IMR-90 (cell line): ENCODE results near the gene SYT17. TPM values are rescaled to one million over a fixed set of nuclear protein-coding genes. Genes with fewer than 3 reads are reported as not detected.

Experiments
- ATAC-seq: fragments of 200-7000 bp; cut with Tn5 transposase; 2 replicates; pipeline ENCODE4 v1.9.1; 2020; ENCODE audit warnings: low read depth, mild to moderate bottlenecking, moderate library complexity
- BruUV-seq: library from RNA; stranded (reverse); fragments of 400-500 nt; replicated peaks from 2 replicates; lab custom pipeline; 2021; lab: Mats Ljungman, UMichigan
- CTCF ChIA-PET: fragments of 300-600 bp; formaldehyde crosslinking; extraction: SDS; loops from one replicate; lab custom pipeline; 2021; ENCODE audit warnings: antibody characterized with exemption; lab: Yijun Ruan, JAX
- POLR2A ChIA-PET: fragments of 300-600 bp; sonication (Branson Sonifier 250); formaldehyde crosslinking; loops from one replicate; lab custom pipeline; 2022; ENCODE audit warnings: antibody characterized with exemption; ENCODE audit not compliant: unreplicated experiment; lab: Charles Lee
- DNase-seq: peaks from one replicate; pipeline ENCODE4 v3.0.0; 2013
- H2AFZ ChIP-seq: replicated peaks from 2 replicates; pipeline ENCODE3; 2013; ENCODE audit warnings: low read length, mild to moderate bottlenecking; ENCODE audit not compliant: poor library complexity
- H2AK5ac ChIP-seq: 2 replicates; pipeline ENCODE4 v1.6.1; 2013; ENCODE audit warnings: low read depth, low read length, inconsistent platforms
- H2AK9ac ChIP-seq: replicated peaks from 2 replicates; pipeline ENCODE3; 2013; ENCODE audit warnings: mild to moderate bottlenecking, low read depth, low read length, moderate library complexity; ENCODE audit not compliant: poor library complexity
- H2BK120ac ChIP-seq: 2 replicates; pipeline ENCODE4 v1.6.1; 2013; ENCODE audit warnings: low read depth, low read length, inconsistent platforms
- H2BK15ac ChIP-seq: 3 replicates; pipeline ENCODE4 v1.6.1; 2013; ENCODE audit warnings: low read depth, low read length, inconsistent platforms
- H2BK20ac ChIP-seq: 2 replicates; pipeline ENCODE4 v1.6.1; 2013; ENCODE audit warnings: low read depth, mild to moderate bottlenecking, inconsistent platforms, low read length, moderate library complexity
- H2BK5ac ChIP-seq: 2 replicates; pipeline ENCODE4 v1.6.1; 2013; ENCODE audit warnings: mild to moderate bottlenecking, low read depth, low read length, inconsistent platforms; ENCODE audit not compliant: poor library complexity, severe bottlenecking
- H3K14ac ChIP-seq: replicated peaks from 2 replicates; pipeline ENCODE4 v1.6.1; 2013; ENCODE audit warnings: low read depth, low read length, inconsistent platforms
- H3K18ac ChIP-seq: 2 replicates; pipeline ENCODE4 v1.6.1; 2013; ENCODE audit warnings: low read depth, low read length, control low read depth
- H3K23ac ChIP-seq: 2 replicates; pipeline ENCODE4 v1.6.1; 2013; ENCODE audit warnings: low read depth, low read length, inconsistent platforms
- H3K27ac ChIP-seq: 2 replicates; pipeline ENCODE4 v1.5.1; 2013; ENCODE audit warnings: mild to moderate bottlenecking, control low read depth, low read length; ENCODE audit not compliant: insufficient read depth
- H3K27me3 ChIP-seq: 2 replicates; pipeline ENCODE4 v1.6.1; 2013; ENCODE audit warnings: low read length; ENCODE audit not compliant: control insufficient read depth, insufficient read depth
- H3K36me3 ChIP-seq: 2 replicates; pipeline ENCODE4 v1.6.1; 2013; ENCODE audit warnings: low read length, mixed read lengths; ENCODE audit not compliant: control insufficient read depth, insufficient read depth
- H3K4ac ChIP-seq: 2 replicates; pipeline ENCODE4 v1.6.1; 2013; ENCODE audit warnings: low read depth, low read length, inconsistent platforms
- H3K4me1 ChIP-seq: 2 replicates; pipeline ENCODE4 v1.6.1; 2013; ENCODE audit warnings: low read length, mixed read lengths; ENCODE audit not compliant: control insufficient read depth, insufficient read depth
- H3K4me2 ChIP-seq: 2 replicates; pipeline ENCODE4 v1.6.1; 2013; ENCODE audit warnings: low read depth, mild to moderate bottlenecking, control low read depth, low read length, moderate library complexity
- H3K4me3 ChIP-seq: 2 replicates; pipeline ENCODE4 v1.5.1; 2013; ENCODE audit warnings: low read depth, mild to moderate bottlenecking, control low read depth, low read length, moderate library complexity; ENCODE audit not compliant: insufficient read depth
- H3K56ac ChIP-seq: 2 replicates; pipeline ENCODE4 v1.6.1; 2013; ENCODE audit warnings: low read length, inconsistent platforms; ENCODE audit not compliant: insufficient read depth; ENCODE audit errors: extremely low read depth
- H3K79me1 ChIP-seq, 2 experiments: 2 replicates each; pipeline ENCODE4 v1.6.1; 2013; ENCODE audit warnings: low read length in 2 of 2, inconsistent platforms in 1 of 2, low read depth in 1 of 2
- H3K9ac ChIP-seq: 2 replicates; pipeline ENCODE4 v1.6.1; 2013; ENCODE audit warnings: low read depth, low read length, control low read depth
- H3K9me1 ChIP-seq: 2 replicates; pipeline ENCODE4 v1.6.1; 2013; ENCODE audit warnings: low read length, inconsistent platforms; ENCODE audit not compliant: insufficient read depth
- H3K9me3 ChIP-seq: 2 replicates; pipeline ENCODE4 v1.6.1; 2013; ENCODE audit warnings: low read length; ENCODE audit not compliant: control insufficient read depth, insufficient read depth
- H4K20me1 ChIP-seq: 2 replicates; pipeline ENCODE4 v1.6.1; 2013; ENCODE audit warnings: low read length, inconsistent platforms; ENCODE audit not compliant: insufficient read depth
- H4K5ac ChIP-seq: 2 replicates; pipeline ENCODE4 v1.6.1; 2013; ENCODE audit warnings: mild to moderate bottlenecking, low read depth, low read length, control low read depth
- H4K8ac ChIP-seq, 2 experiments: 2 replicates each; pipeline ENCODE4 v1.6.1; 2013; ENCODE audit warnings: low read depth in 2 of 2, low read length in 2 of 2, control low read depth in 1 of 2, inconsistent platforms in 1 of 2
- H4K91ac ChIP-seq: 2 replicates; pipeline ENCODE4 v1.6.1; 2013; ENCODE audit warnings: low read depth, low read length, inconsistent platforms; ENCODE audit not compliant: insufficient read depth
- BHLHE40 ChIP-seq: fragments of 150-350 bp; IDR thresholded peaks from 2 replicates; pipeline ENCODE4 v1.6.1; 2016; ENCODE audit warnings: mild to moderate bottlenecking, low read depth, low read length
- CEBPB ChIP-seq: IDR thresholded peaks from 2 replicates; pipeline ENCODE4 v1.6.1; 2012; ENCODE audit warnings: low read depth, low read length, improper control_type of control experiment
- CHD1 ChIP-seq: IDR thresholded peaks from 2 replicates; pipeline ENCODE4 v1.6.1; 2012; ENCODE audit warnings: low read depth, low read length, improper control_type of control experiment
- MAFK ChIP-seq: IDR thresholded peaks from 2 replicates; pipeline ENCODE4 v1.6.1; 2012; ENCODE audit warnings: low read depth, low read length, improper control_type of control experiment
- MAZ ChIP-seq: IDR thresholded peaks from 2 replicates; pipeline ENCODE4 v1.6.1; 2012; ENCODE audit warnings: low read depth, mild to moderate bottlenecking, low read length, improper control_type of control experiment, moderate library complexity, borderline replicate concordance
- MXI1 ChIP-seq: IDR thresholded peaks from 2 replicates; pipeline ENCODE4 v1.6.1; 2012; ENCODE audit warnings: low read depth, mild to moderate bottlenecking, low read length, moderate library complexity, borderline replicate concordance
- NFE2L2 ChIP-seq: fragments of 150-350 bp; IDR thresholded peaks from 2 replicates; pipeline ENCODE4 v1.6.1; 2016; ENCODE audit warnings: low read depth, mild to moderate bottlenecking, low read length
- POLR2A ChIP-seq: IDR thresholded peaks from 2 replicates; pipeline ENCODE4 v1.6.1; 2012; ENCODE audit warnings: mild to moderate bottlenecking, low read depth, low read length
- RAD21 ChIP-seq: IDR thresholded peaks from 2 replicates; pipeline ENCODE4 v1.6.1; 2012; ENCODE audit warnings: low read length, improper control_type of control experiment
- RCOR1 ChIP-seq: IDR thresholded peaks from 2 replicates; pipeline ENCODE4 v1.6.1; 2012; ENCODE audit warnings: mild to moderate bottlenecking, low read length, improper control_type of control experiment; ENCODE audit not compliant: insufficient replicate concordance
- RFX5 ChIP-seq: IDR thresholded peaks from 2 replicates; pipeline ENCODE4 v1.8.0; 2012; ENCODE audit warnings: low read depth, mild to moderate bottlenecking, low read length, moderate library complexity
- SMC3 ChIP-seq: fragments of 150-350 bp; IDR thresholded peaks from 2 replicates; pipeline ENCODE4 v1.6.1; 2016; ENCODE audit warnings: low read depth, mild to moderate bottlenecking, antibody characterized with exemption, low read length, moderate library complexity
- WGBS, 2 experiments: methylation state at CpG; one replicate each; pipeline versions ENCODE4 v1.1.5 to v1.1.7; 2013; ENCODE audit warnings: missing lambda C conversion rate in 2 of 2; ENCODE audit not compliant: insufficient read length in 1 of 2; ENCODE audit errors: extremely low coverage in 2 of 2; 5-methylcytosine and 5-hydroxymethylcytosine counted together
- dilution Hi-C: fragments of 300-500 bp; cut with HindIII; formaldehyde crosslinking; loops from one replicate; pipeline ENCODE4 v1.14.3; 2018; ENCODE audit warnings: low sequenced_read_pairs; ENCODE audit not compliant: unreplicated experiment
- in situ Hi-C: fragments of 300-500 bp; cut with MboI; formaldehyde crosslinking; loops from 3 replicates; pipeline ENCODE4 v1.14.3; 2019; ENCODE audit warnings: low sequenced_read_pairs, inconsistent platforms, mixed read lengths
- intact Hi-C: fragments of 100-400 bp; cut with micrococcal nuclease; formaldehyde crosslinking; loops from 2 replicates; pipeline ENCODE4 v1.10.0; 2022
- polyA plus RNA-seq, 3 experiments: library from polyadenylated mRNA; depleted of rRNA; stranded (reverse); fragments of >200 nt; gene quantifications; 2 replicates each; pipeline ENCODE4 v1.2.3, GENCODE V29; 2012; ENCODE audit warnings: low replicate concordance in 1 of 3
- total RNA-seq: library from RNA; depleted of rRNA; stranded (reverse); fragments of >200 nt; gene quantifications from 2 replicates; pipeline ENCODE4 v1.2.3, GENCODE V29; 2012
- TF ChIP-seq, protein P1 (sequence below): conservative IDR thresholded peaks from 2 replicates; pipeline ENCODE4 v1.5.1; 2012; ENCODE audit warnings: mild to moderate bottlenecking, low read depth, low read length, improper control_type of control experiment
- TF ChIP-seq, protein P2 (sequence below): fragments of 150-350 bp; IDR thresholded peaks from 2 replicates; pipeline ENCODE4 v1.6.1; 2016; ENCODE audit warnings: low read depth, mild to moderate bottlenecking, low read length, moderate library complexity, borderline replicate concordance

SYT17 gene
- total and polyA plus RNA-seq, 2 of the 4 experiments (the other 2 are of a cell fraction), result not detected

DNA sequence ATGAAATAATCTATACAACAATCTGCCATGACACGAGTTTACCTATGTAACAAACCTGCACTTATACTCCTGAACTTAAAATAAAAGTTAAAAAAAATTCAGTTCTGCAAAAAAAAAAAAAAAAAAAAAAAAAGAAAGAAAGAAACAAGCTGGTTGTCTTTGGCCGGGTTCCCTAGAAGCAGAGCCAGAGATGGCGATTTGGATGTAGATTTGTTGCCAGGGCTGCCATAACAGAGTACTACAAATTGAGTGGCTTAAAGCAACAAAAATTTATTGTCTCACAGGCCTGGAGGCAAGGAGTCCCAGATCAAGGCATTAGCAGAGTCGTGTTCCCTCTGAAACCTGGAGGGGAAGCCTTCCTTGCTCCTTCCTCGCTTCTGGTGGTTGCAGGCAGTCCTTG lies 20.4 kb downstream of the SYT17 start:
- no peaks in the 10 kb centered on the region for H3K36me3 ChIP-seq
- no peaks in the 10 kb centered on the region for H3K79me1 ChIP-seq
- no peak overlapping the region for H3K56ac ChIP-seq
- H3K9ac ChIP-seq, result no peak overlapping the region
- no peak overlapping the region for H3K18ac ChIP-seq
- H2BK5ac ChIP-seq, result no peak overlapping the region
- intact Hi-C loops (no loop called here), dilution Hi-C loops (no loop called here), in situ Hi-C loops (no loop called here)
- CTCF ChIA-PET, result interaction anchor here (0.6 kb wide), 1 partner anchor 282 kb away, joined by 3 read pairs; no protein-coding TSS in a partner anchor
- no CpG with 5 or more reads among the region's 5 CpGs for WGBS, 2 experiments
- H3K4me1 ChIP-seq, result peaks cover 4% of the 10 kb centered on the region
- H3K4me3 ChIP-seq, result no peak overlapping the region
- H2AFZ ChIP-seq, result no peak overlapping the region
- ATAC-seq, result no peak
- no peak overlapping the region for H3K14ac ChIP-seq
- no peak overlapping the region for H3K4me2 ChIP-seq
- no peak overlapping the region for H2AK9ac ChIP-seq
- peaks cover 3% of the 10 kb centered on the region; the same call in 1 of the 2 replicates for H3K9me1 ChIP-seq
- no peak overlapping the region for H3K4ac ChIP-seq
- H4K20me1 ChIP-seq, result no peaks in the 10 kb centered on the region
- no peak overlapping the region for H4K5ac ChIP-seq
- no peak for DNase-seq
- no peak overlapping the region for H2BK20ac ChIP-seq
- H2AK5ac ChIP-seq, result no peak overlapping the region
- no TSS peak for BruUV-seq
- no peaks in the 10 kb centered on the region for H3K27me3 ChIP-seq
- H3K27ac ChIP-seq, result no peak overlapping the region
- no peak overlapping the region for H4K8ac ChIP-seq
- TF ChIP-seq MXI1 (no peak), RAD21 (no peak), CEBPB (no peak), POLR2A (no peak), RFX5 (no peak), RCOR1 (no peak), CHD1 (no peak), MAZ (no peak), MAFK (no peak), SMC3 (no peak), NFE2L2 (no peak), BHLHE40 (no peak)
- TF ChIP-seq, protein P1, sequence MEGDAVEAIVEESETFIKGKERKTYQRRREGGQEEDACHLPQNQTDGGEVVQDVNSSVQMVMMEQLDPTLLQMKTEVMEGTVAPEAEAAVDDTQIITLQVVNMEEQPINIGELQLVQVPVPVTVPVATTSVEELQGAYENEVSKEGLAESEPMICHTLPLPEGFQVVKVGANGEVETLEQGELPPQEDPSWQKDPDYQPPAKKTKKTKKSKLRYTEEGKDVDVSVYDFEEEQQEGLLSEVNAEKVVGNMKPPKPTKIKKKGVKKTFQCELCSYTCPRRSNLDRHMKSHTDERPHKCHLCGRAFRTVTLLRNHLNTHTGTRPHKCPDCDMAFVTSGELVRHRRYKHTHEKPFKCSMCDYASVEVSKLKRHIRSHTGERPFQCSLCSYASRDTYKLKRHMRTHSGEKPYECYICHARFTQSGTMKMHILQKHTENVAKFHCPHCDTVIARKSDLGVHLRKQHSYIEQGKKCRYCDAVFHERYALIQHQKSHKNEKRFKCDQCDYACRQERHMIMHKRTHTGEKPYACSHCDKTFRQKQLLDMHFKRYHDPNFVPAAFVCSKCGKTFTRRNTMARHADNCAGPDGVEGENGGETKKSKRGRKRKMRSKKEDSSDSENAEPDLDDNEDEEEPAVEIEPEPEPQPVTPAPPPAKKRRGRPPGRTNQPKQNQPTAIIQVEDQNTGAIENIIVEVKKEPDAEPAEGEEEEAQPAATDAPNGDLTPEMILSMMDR, result no peak
- TF ChIP-seq, protein P2, sequence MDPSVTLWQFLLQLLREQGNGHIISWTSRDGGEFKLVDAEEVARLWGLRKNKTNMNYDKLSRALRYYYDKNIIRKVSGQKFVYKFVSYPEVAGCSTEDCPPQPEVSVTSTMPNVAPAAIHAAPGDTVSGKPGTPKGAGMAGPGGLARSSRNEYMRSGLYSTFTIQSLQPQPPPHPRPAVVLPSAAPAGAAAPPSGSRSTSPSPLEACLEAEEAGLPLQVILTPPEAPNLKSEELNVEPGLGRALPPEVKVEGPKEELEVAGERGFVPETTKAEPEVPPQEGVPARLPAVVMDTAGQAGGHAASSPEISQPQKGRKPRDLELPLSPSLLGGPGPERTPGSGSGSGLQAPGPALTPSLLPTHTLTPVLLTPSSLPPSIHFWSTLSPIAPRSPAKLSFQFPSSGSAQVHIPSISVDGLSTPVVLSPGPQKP, result no peak
- no peaks in the 10 kb centered on the region for H3K9me3 ChIP-seq
- no peak overlapping the region for H4K91ac ChIP-seq
- H2BK120ac ChIP-seq, result no peak overlapping the region
- POLR2A ChIA-PET, result interaction anchor here (0.6 kb wide), 2 partner anchors 23 to 173 kb away, joined by 5 to 9 read pairs; no protein-coding TSS in a partner anchor
- H3K23ac ChIP-seq, result no peak overlapping the region
- H2BK15ac ChIP-seq, result no peak overlapping the region
